ENCODE measurements around the gene PEBP1. TPM values are rescaled to one million over a fixed set of nuclear protein-coding genes. Genes with fewer than 3 reads are reported as not detected.

PEBP1 gene
- total and polyA plus RNA-seq, 8 donors = 167 to 279 (median 226) TPM

DNA sequence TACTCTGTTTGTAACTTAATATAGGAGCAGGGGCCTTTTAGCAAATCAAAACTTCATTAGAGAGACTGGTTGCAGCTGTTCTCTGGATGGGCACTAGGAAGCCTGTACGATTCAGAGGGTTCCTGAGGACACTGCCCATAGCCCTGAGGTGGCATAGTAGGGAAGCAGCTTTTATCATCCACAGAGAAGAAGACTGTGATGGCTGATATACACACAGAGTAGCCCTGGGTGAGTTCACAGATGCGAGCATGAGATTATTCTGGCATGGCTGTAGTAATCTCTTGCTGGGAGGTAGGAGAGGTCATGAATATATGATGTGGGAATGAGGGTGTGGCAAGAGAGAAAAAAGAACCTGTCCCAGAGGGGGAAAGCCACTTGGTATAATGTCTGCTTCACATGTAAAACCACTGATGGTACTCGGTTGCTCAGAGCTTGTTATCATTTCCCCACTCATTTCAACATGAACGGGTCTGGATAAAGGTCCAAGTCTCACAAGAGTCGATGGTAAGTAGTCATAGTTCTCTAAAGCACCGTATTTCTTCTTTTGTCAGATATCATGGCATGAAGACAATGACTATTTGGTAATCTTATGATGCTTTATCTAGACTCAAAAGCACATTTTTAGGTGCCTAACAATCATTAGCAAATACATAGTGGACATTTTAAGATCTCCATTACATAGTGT is 52.0 kb downstream of the PEBP1 start:
- intact Hi-C loops (cut with DNase I) = no loop called here
- H3K27me3 ChIP-seq = no peaks in the 10 kb centered on the region
- ATAC-seq = no peak
- H3K4me1 ChIP-seq = peaks cover 0 to 6% of the 10 kb centered on the region in 2 donors
- H3K4me3 ChIP-seq = no peak overlapping the region
- H3K9me3 ChIP-seq = no peaks in the 10 kb centered on the region
- no peak for TF ChIP-seq CTCF (IDR thresholded peaks at IDR 0.05)
- no peak overlapping the region for H3K27ac ChIP-seq
- DNase-seq = no peak
- peaks cover 0 to 11% of the 10 kb centered on the region in 2 donors for H3K36me3 ChIP-seq

GRCh38 chr12:118188690-118189371 is 52.9 kb downstream of the PEBP1 start:
- Histone ChIP-seq H3K36me3 (peaks cover 0 to 20% of the 10 kb centered on the region in 2 donors), H3K27ac (peak overlapping the region in 1 of 2 donors; percentile 41), H3K4me3 (no peak overlapping the region), H3K27me3 (no peaks in the 10 kb centered on the region), H3K4me1 (peaks cover 0 to 5% of the 10 kb centered on the region in 2 donors), H3K9me3 (no peaks in the 10 kb centered on the region)
- TF ChIP-seq CTCF (IDR thresholded peaks at IDR 0.05) = no peak
- ATAC-seq (peak; percentile 65), DNase-seq (peak in 2 of 4 donors; percentile 61 to 76)
- intact Hi-C loops (cut with DNase I) = no loop called here

DNA sequence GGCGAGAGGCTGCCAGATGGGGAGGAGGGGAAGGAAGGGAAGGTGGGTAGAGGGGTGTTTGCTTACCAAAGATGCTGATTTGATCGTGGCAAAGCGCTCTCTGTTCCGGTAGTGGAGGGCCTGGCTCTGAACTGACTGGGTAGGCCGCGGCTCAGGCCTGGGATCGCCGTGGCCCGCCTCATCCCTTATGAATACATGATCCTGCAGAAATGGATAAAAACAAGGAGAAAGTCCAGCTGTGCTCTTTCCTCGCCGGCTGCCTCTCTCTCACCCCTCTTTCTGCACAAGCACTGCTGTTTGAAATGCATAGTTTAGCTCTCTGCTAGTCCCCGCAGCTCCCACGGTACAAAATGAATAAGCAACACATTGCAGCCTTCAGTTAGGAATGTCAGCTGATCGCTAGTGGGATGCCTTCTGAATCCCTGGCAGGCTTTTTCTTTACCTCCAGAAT is 53.8 kb downstream of the PEBP1 start:
- H3K4me1 ChIP-seq = peaks cover 0 to 5% of the 10 kb centered on the region in 2 donors
- H3K27ac ChIP-seq = peak overlapping the region; percentile 34 to 79
- no peaks in the 10 kb centered on the region for H3K9me3 ChIP-seq
- peak in 2 of 4 donors; percentile 55 to 56 for DNase-seq
- ATAC-seq = peak; percentile 45
- no peak for TF ChIP-seq CTCF (IDR thresholded peaks at IDR 0.05)
- H3K27me3 ChIP-seq = no peaks in the 10 kb centered on the region
- intact Hi-C loops (cut with DNase I) = no loop called here
- peak overlapping the region in 1 of 2 donors; percentile 6 for H3K4me3 ChIP-seq
- peaks cover 0 to 29% of the 10 kb centered on the region in 2 donors for H3K36me3 ChIP-seq

DNA sequence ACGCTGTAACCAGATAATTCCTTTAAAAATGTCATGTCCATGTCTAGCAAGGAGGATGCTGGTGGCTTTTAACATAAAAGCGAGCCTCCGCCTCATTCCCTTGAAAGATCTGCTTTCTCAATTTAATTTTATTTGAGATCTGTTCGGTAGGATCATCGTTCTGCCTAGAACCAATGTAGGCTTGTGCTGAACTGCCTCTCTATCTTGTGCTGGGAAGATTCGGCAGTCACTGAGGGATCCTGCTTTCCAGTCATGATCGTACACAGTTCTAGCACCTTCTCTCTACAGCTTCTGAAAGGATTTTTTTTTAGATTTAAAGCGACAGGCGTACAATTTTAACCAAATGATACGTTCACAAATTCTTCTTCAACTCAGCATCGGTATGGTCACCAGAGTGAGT is 54.3 kb downstream of the PEBP1 start:
- peaks cover 0 to 34% of the 10 kb centered on the region in 2 donors for H3K36me3 ChIP-seq
- H3K9me3 ChIP-seq = no peaks in the 10 kb centered on the region
- intact Hi-C loops (cut with DNase I) = no loop called here
- H3K4me1 ChIP-seq = peaks cover 0 to 5% of the 10 kb centered on the region in 2 donors
- H3K27ac ChIP-seq = peak overlapping the region; percentile 34 to 79
- peak overlapping the region in 1 of 2 donors; percentile 6 for H3K4me3 ChIP-seq
- ATAC-seq = peak; percentile 51
- TF ChIP-seq CTCF (IDR thresholded peaks at IDR 0.05) = no peak
- DNase-seq = peak in 1 of 4 donors; percentile 35
- no peaks in the 10 kb centered on the region for H3K27me3 ChIP-seq

DNA sequence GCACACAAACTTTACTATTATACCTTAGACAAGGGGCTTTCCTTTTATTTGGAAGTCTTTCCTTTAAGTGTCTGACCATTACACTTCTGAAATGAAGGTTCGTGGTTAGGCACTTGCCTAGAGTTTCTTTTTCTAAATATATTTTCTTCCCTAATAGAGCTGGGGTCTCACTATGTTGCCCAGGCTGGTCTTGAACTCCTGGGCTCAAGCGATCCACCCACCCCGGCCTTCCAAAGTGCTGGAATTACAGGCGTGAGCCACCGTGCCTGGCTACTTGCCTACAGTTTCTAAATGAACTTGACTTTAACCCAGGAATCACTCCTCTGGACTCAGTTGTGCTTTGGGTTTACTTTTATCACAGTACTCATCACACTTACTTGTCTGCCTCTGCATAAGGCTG is 57.6 kb downstream of the PEBP1 start:
- H3K4me3 ChIP-seq = no peak overlapping the region
- H3K36me3 ChIP-seq = peaks cover 0 to 63% of the 10 kb centered on the region in 2 donors
- no peaks in the 10 kb centered on the region for H3K27me3 ChIP-seq
- H3K27ac ChIP-seq = no peak overlapping the region
- peaks cover 0 to 5% of the 10 kb centered on the region in 2 donors for H3K4me1 ChIP-seq
- intact Hi-C loops (cut with DNase I) = no loop called here
- no peaks in the 10 kb centered on the region for H3K9me3 ChIP-seq
- no peak for ATAC-seq
- no peak for DNase-seq
- no peak for TF ChIP-seq CTCF (IDR thresholded peaks at IDR 0.05)
